HG03280 (cell line): ENCODE measurements around the gene RFX4.
"Not testable (repeated sequence)": the region's sequence is repeated elsewhere in the genome, so short reads cannot be mapped to it uniquely, and the experiment has no call there.

ENCODE experiments used
- ATAC-seq: cut with Tn5 transposase; IDR thresholded peaks from one replicate; pipeline ENCODE4 v1.9.1; 2021; ENCODE audit warnings: mild to moderate bottlenecking, moderate library complexity; ENCODE audit not compliant: unreplicated experiment

RFX4 gene

GRCh38 chr12:106685381-106685780, 102.6 kb downstream of the RFX4 start:
- ATAC-seq: no peak

GRCh38 chr12:106687672-106688071, 104.9 kb downstream of the RFX4 start:
- no peak for ATAC-seq

- no peak for ATAC-seq
These were observed 107.9 kb downstream of the RFX4 start for GRCh38 chr12:106690569-106691305.

- not testable (repeated sequence) for ATAC-seq
These were observed 109.2 kb downstream of the RFX4 start for GRCh38 chr12:106692033-106692432.

- no peak for ATAC-seq
These were observed 110.4 kb downstream of the RFX4 start for GRCh38 chr12:106692896-106693820.

- no peak for ATAC-seq
These were observed 113.3 kb downstream of the RFX4 start for GRCh38 chr12:106696071-106696470.

- ATAC-seq: no peak
These were observed 114.0 kb downstream of the RFX4 start for GRCh38 chr12:106696681-106697417.

- ATAC-seq: no peak
These were observed 121.3 kb downstream of the RFX4 start for GRCh38 chr12:106704081-106704480.

GRCh38 chr12:106705971-106706370, 123.2 kb downstream of the RFX4 start:
- ATAC-seq: no peak

GRCh38 chr12:106709068-106709511, 126.3 kb downstream of the RFX4 start:
- no peak for ATAC-seq

- ATAC-seq: no peak
These were observed 127.5 kb downstream of the RFX4 start for GRCh38 chr12:106710143-106710893.

GRCh38 chr12:106711316-106711715, 128.5 kb downstream of the RFX4 start:
- no peak for ATAC-seq

- no peak for ATAC-seq
These were observed 130.0 kb downstream of the RFX4 start for GRCh38 chr12:106712768-106713167.

- ATAC-seq: no peak
These were observed 132.1 kb downstream of the RFX4 start for GRCh38 chr12:106714926-106715325.

GRCh38 chr12:106715582-106715981, 132.8 kb downstream of the RFX4 start:
- ATAC-seq: no peak

GRCh38 chr12:106717673-106718072, 134.9 kb downstream of the RFX4 start:
- ATAC-seq: no peak

- no peak for ATAC-seq
These were observed 137.1 kb downstream of the RFX4 start for GRCh38 chr12:106719879-106720278.

GRCh38 chr12:106720696-106721095, 137.9 kb downstream of the RFX4 start:
- ATAC-seq: no peak

- ATAC-seq: no peak
These were observed 139.1 kb downstream of the RFX4 start for GRCh38 chr12:106721915-106722314.

GRCh38 chr12:106722837-106723236, 140.0 kb downstream of the RFX4 start:
- ATAC-seq: no peak
